Right ventricle myocardium inferior (tissue), 1 donor: ENCODE data around the gene EDA. TPM values are rescaled to one million over a fixed set of nuclear protein-coding genes. Genes with fewer than 3 reads are reported as not detected.

Source experiments
- ATAC-seq: fragments of 200-7000 bp; cut with Tn5 transposase; one replicate; pipeline ENCODE4 v1.9.1; 2020; ENCODE audit warnings: mild to moderate bottlenecking, moderate library complexity
- DNase-seq: peaks from one replicate; pipeline ENCODE4 v3.0.0; 2021; ENCODE audit errors: missing footprints
- intact Hi-C: fragments of 100-400 bp; cut with DNase I; formaldehyde crosslinking; loops from one replicate; pipeline ENCODE4 v1.11.0; 2022
- long read RNA-seq: library from polyadenylated mRNA; unstranded; transcript quantifications from one replicate; pipeline ENCODE4 v2.0.0, GENCODE V29; 2021
- total RNA-seq: library from RNA; stranded (reverse); fragmentation: NEBNext Ultra II Directional; extraction: Animal tissue kit (Norgen Biotek cat#: 25700); gene quantifications from one replicate; pipeline ENCODE4 v1.2.1, GENCODE V29; 2021
- donor health status: DM: no; HTN: yes; CAD: no; lungs with severe emphysema.

EDA gene
- 12.4 TPM for total RNA-seq
- long read RNA-seq, full-length matches to known transcripts = 3 of 6 reads
- long read RNA-seq, partial matches to known transcripts = 1 of 6 reads
- long read RNA-seq, other reads (novel, unspliced or antisense) = 2 of 6 reads

DNA sequence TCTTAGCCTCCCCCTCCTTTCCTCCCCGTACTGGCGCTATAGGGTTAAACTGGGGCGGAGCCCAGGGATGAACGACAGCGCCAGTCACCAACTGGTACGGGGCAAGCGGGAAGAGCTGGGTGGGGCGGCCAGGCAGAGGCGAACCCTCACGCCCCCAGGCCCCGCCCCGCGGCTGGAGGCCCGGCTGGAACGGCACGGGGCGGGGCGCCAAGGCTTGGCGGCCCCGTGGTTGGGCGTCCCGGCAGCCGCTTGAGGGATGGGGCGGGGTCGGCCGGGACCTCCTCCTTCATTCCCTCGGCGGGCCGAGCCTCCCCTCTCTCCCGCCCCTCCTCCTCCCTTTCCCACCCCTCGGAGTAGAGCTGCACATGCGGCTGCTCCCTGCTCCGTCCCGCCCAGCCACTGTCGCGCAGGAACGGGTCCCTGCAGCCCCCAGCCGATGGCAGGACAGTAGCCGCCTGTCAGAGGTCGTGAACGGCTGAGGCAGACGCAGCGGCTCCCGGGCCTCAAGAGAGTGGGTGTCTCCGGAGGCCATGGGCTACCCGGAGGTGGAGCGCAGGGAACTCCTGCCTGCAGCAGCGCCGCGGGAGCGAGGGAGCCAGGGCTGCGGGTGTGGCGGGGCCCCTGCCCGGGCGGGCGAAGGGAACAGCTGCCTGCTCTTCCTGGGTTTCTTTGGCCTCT is at the start of gene EDA:
TSS of gene EDA (plus strand) at position 335 of the 678 bp plus-strand sequence.
- DNase-seq = peak; percentile 86
- intact Hi-C loops = loop anchor here (5.0 kb wide), 2 partner anchors 109 to 416 kb away; no protein-coding TSS in a partner anchor

GRCh38 chrX:69568828-69569227 is 47.1 kb upstream of the EDA start:
- intact Hi-C loops = no loop called here
- ATAC-seq (no peak), DNase-seq (no peak)

More for the DNA sequence above, at the start of gene EDA:
- peak; percentile 98 for ATAC-seq

DNA sequence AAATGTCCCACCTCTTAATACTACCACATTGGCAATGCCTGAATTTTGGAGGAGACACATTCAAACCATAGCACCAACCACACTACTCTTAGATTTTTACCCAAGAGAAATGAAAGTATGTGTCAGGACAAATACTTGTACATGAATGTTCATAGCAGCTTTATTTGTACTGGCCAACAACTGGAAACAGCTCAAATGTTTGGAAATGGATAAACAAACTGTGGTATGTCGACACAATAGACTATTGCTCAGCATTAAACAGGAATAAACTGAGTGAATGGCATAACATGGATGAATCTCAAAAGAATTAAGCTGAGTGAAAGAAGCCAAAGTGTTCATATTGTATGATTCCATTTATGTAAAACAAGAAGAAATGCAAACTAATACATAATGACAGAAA is 18.5 kb upstream of the EDA start:
- intact Hi-C loops = no loop called here
- ATAC-seq = no peak

GRCh38 chrX:69600182-69600581 is 15.7 kb upstream of the EDA start:
- DNase-seq = no peak
- intact Hi-C loops = no loop called here

More for the DNA sequence above, 18.5 kb upstream of the EDA start:
- no peak for DNase-seq

GRCh38 chrX:69603566-69604194 is 12.2 kb upstream of the EDA start:
- intact Hi-C loops = no loop called here
- ATAC-seq = peak; percentile 16
- DNase-seq = no peak

More at GRCh38 chrX:69600182-69600581, 15.7 kb upstream of the EDA start:
- no peak for ATAC-seq

- no peak for DNase-seq
- no peak for ATAC-seq
- intact Hi-C loops = no loop called here
These were observed 10.4 kb upstream of the EDA start for GRCh38 chrX:69605521-69605920.

DNA sequence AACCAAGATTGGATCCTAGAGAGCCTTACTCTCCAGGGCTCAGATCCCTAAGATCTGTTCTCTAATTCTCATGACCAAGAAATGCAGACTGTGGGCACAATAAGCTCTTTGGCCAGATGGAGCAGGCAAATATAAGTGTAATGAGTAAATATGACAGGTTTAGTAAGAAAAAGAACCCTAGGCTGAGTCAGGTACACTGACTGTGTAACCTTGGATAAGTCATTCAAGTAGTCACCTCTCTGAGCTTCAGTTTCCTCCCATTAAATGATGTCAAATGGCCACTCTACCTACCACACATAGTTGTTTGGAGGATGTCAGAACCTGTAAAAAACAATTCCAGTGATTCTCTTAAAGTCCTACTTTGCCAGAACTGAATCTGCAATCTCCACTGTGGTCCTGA is 8.3 kb upstream of the EDA start:
- no peak for DNase-seq
- intact Hi-C loops = no loop called here
- ATAC-seq = no peak

GRCh38 chrX:69613946-69614345 is 2.0 kb upstream of the EDA start:
- DNase-seq = no peak
- intact Hi-C loops = no loop called here
- ATAC-seq = no peak

GRCh38 chrX:69614886-69615285 is 1.0 kb upstream of the EDA start:
- intact Hi-C loops = loop anchor here (5.0 kb wide), 2 partner anchors 108 to 417 kb away; no protein-coding TSS in a partner anchor
- peak; percentile 53 for ATAC-seq
- DNase-seq = no peak

DNA sequence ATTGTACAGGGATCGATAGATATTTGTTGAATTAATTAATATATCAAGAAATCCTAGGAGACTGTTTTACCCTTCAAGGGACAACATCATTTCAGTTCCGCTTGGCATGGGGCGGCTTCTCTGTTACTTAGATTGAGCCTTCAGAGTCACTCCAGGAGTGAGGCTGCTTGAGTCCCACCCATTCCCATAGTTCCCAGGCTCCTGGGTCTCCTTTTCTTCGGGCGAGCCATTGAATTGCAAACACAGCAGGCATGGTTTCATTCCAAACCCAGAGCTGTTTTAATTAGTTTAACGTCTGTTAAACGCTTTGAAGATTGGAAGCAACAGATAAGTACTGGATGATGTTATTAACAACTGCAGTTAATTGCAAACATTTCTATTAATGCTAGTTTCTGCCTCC is 571 bp upstream of the EDA start:
- ATAC-seq (no peak), DNase-seq (no peak)

DNA sequence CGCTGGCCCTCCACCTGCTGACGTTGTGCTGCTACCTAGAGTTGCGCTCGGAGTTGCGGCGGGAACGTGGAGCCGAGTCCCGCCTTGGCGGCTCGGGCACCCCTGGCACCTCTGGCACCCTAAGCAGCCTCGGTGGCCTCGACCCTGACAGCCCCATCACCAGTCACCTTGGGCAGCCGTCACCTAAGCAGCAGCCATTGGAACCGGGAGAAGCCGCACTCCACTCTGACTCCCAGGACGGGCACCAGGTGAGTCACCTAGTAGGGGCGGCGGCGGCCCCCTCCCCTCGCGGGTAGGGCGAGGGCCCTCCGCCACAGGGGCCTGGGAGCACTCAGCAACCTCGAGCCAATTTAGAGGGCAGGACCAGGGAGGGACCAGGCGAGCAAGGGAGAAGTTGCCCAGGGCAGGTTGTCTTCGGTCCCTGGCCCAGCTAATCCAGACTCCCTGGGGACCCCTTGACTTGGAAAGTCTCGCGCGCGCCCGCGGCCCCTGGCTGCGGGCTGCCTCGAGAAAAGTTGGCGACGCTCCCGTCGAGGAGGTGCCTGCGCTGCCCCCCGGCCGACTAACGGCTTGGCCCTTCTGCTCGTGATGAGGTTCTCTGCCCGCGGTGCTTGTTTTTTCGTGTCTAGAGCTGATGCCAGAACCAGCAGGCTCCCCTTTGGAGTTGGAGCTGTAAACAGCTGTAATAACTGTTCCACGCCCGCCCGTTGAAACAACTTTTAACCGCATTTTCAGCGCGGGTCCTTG is 717 bp downstream of the EDA start:
- ATAC-seq (peak; percentile 3), DNase-seq (peak; percentile 64)
- intact Hi-C loops = loop anchor here (5.0 kb wide), 2 partner anchors 109 to 416 kb away; no protein-coding TSS in a partner anchor

More for the DNA sequence above, 571 bp upstream of the EDA start:
- intact Hi-C loops = loop anchor here (5.0 kb wide), 2 partner anchors 108 to 417 kb away; no protein-coding TSS in a partner anchor

GRCh38 chrX:69618803-69619202 is 2.9 kb downstream of the EDA start:
- no peak for DNase-seq
- intact Hi-C loops = loop anchor here (2.0 to 5.0 kb wide), 3 partner anchors 80 to 413 kb away; no protein-coding TSS in a partner anchor
- no peak for ATAC-seq

GRCh38 chrX:69626129-69626528 is 10.2 kb downstream of the EDA start:
- ATAC-seq = no peak
- intact Hi-C loops = no loop called here
- no peak for DNase-seq

- ATAC-seq (no peak), DNase-seq (no peak)
- intact Hi-C loops = no loop called here
These were observed 11.8 kb downstream of the EDA start for GRCh38 chrX:69627744-69628143.

DNA sequence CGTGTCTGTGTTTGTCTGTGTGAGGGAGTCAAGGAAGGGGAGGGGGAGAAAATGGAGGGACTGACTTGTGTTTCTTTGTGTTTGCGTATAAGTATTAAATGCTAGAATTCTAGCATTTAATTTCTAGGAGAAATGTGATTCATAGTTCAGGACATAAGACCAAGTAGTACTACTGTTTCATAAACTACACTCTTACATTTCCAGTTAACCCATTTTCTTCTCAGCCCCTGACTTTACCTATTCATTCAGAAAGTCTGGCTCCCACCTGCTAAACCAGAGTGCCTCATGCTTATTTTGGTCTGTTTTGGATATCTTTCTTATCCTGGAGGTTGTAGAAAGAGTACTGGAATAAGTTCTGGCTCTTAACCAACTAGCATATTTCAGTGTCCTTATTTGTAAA is 14.2 kb downstream of the EDA start:
- ATAC-seq = no peak
- intact Hi-C loops = no loop called here
- DNase-seq = no peak

- ATAC-seq = no peak
- intact Hi-C loops = no loop called here
- no peak for DNase-seq
These were observed 48.8 kb downstream of the EDA start for GRCh38 chrX:69664693-69665092.

DNA sequence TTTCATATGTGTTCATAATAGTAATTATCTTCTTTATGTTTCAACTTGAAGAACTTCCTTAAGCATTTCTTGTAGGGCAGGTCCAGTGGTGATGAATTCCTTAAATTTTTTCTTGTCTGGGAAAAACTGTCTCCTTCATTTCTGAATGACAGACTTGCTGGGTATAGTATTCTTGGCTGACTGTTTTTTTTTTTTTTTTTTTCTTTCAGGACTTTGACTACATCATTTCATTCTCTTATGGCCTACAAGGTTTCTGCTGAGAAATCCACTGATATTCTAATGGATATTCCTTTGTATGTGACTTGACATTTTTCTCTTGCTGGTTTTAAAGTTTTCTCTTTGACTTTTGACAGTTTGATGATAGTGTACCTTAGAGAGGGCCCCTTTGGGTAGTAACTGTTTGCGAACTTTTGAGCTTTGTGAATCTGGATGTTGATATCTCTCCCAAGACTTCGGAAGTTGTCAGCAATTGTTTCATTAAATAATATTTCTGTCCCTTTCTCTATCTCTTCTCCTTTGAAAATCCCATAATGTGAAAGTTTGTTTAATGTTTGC is 54.2 kb downstream of the EDA start:
- no peak for DNase-seq

GRCh38 chrX:69674891-69675290 is 59.0 kb downstream of the EDA start:
- no peak for DNase-seq
- ATAC-seq = no peak
- intact Hi-C loops = no loop called here

More for the DNA sequence above, 54.2 kb downstream of the EDA start:
- intact Hi-C loops = no loop called here
- ATAC-seq = no peak

DNA sequence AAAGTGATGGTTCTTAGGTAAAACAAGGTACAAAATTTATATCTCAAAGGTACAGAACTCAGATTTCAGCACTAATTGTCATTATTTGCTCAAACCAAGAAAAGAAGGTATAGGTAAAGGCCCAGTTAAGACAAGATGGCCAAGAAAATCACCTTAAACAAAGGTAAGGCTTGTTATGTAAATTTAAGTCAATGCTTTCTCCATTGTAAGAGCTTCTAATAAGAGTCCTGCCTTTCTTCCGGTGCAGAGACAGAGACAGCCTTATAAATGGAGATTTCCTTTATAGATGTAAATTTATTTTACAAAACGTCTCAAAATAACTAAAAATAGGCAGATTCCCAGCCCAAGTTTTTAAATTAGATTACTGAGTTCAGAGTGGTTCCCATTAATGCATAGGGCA is 89.9 kb downstream of the EDA start:
- ATAC-seq = no peak

More for the DNA sequence above, 89.9 kb downstream of the EDA start:
- no peak for DNase-seq
- intact Hi-C loops = no loop called here
